K562 (cell line): ENCODE results near the gene VGLL1. TPM values are rescaled to one million over a fixed set of nuclear protein-coding genes. Genes with fewer than 3 reads are reported as not detected.

ENCODE experiments used
- ATAC-seq: fragments of 200-7000 bp; cut with Tn5 transposase; 3 replicates; pipeline ENCODE4 v1.9.1; 2020; ENCODE audit warnings: moderate library complexity
- BruUV-seq: library from RNA; stranded (reverse); fragments of 400-500 nt; replicated peaks from 2 replicates; lab custom pipeline; 2021; lab: Mats Ljungman, UMichigan
- CTCF ChIA-PET: fragments of 300-600 bp; formaldehyde crosslinking; extraction: SDS; loops from one replicate; lab custom pipeline; 2021; ENCODE audit warnings: low intra/inter-chr PET ratio; lab: Yijun Ruan, JAX
- POLR2A ChIA-PET: fragments of 300-600, 350-650 bp; sonication (Branson Sonifier 250); formaldehyde crosslinking; extraction: SDS; loops from one replicate; lab custom pipeline; 2021; ENCODE audit warnings: antibody characterized with exemption, inconsistent platforms; lab: Yijun Ruan, JAX
- DNase-seq, 4 experiments: peaks; one replicate each; pipeline versions ENCODE4 v3.0.0 to v3.0.0-alpha.2; 2011 to 2018; ENCODE audit warnings: low spot score in 3 of 4, mixed read lengths in 3 of 4; ENCODE audit errors: extremely low read depth in 1 of 4
- FAIRE-seq: peaks from 2 replicates; lab custom pipeline; 2011; peaks lifted over from hg19 to GRCh38; lab: Jason Lieb, UNC
- H2AFZ ChIP-seq: 2 replicates; pipeline ENCODE4 v1.6.0; 2011; ENCODE audit warnings: low read depth, low read length, control low read depth, inconsistent platforms
- H3K27ac ChIP-seq: fragments of 200-600 bp; 3 replicates; pipeline ENCODE4 v1.8.0; 2011; ENCODE audit warnings: low read depth, mild to moderate bottlenecking, control low read depth, inconsistent platforms, low read length, moderate library complexity, mixed read lengths; ENCODE audit errors: extremely low read depth
- H3K27me3 ChIP-seq, 2 experiments: fragments of 300-600 bp in 1 of 2; 2 replicates in 1 of 2; 3 replicates in 1 of 2; pipeline versions ENCODE4 v1.6.0 to v1.8.0; 2011; ENCODE audit warnings: inconsistent platforms in 2 of 2, low read length in 2 of 2, mild to moderate bottlenecking in 1 of 2, mixed read lengths in 1 of 2, moderate library complexity in 1 of 2; ENCODE audit not compliant: control insufficient read depth in 2 of 2, insufficient read depth in 2 of 2
- H3K36me3 ChIP-seq: fragments of 300-600 bp; 3 replicates; pipeline ENCODE4 v1.8.0; 2011; ENCODE audit warnings: mild to moderate bottlenecking, low read length, inconsistent platforms; ENCODE audit not compliant: control insufficient read depth, insufficient read depth
- H3K4me1 ChIP-seq, 2 experiments: fragments of 200-600 bp in 1 of 2; replicated peaks in 1 of 2; 2 replicates in 1 of 2; 3 replicates in 1 of 2; pipeline versions ENCODE4 v1.5.1 to v1.8.0; 2011; ENCODE audit warnings: inconsistent platforms in 2 of 2, low read length in 2 of 2, mild to moderate bottlenecking in 1 of 2, mixed read lengths in 1 of 2, moderate library complexity in 1 of 2; ENCODE audit not compliant: control insufficient read depth in 2 of 2, insufficient read depth in 2 of 2
- H3K4me2 ChIP-seq: 2 replicates; pipeline ENCODE4 v1.6.1; 2011; ENCODE audit warnings: low read length, control low read depth, inconsistent platforms, mixed read lengths; ENCODE audit not compliant: insufficient read depth
- H3K4me3 ChIP-seq: fragments of 200-600 bp; sonication (generic), shearing (Covaris generic); 2 replicates; pipeline ENCODE4 v1.5.1; 2016; ENCODE audit warnings: control low read depth, inconsistent platforms
- H3K79me2 ChIP-seq: fragments of 200-600 bp; 3 replicates; pipeline ENCODE4 v1.8.0; 2011; ENCODE audit warnings: low read length, inconsistent platforms; ENCODE audit not compliant: control insufficient read depth, insufficient read depth
- H3K9ac ChIP-seq, 2 experiments: 2 replicates each; pipeline versions ENCODE4 v1.6.0 to v1.6.1; 2011; ENCODE audit warnings: low read depth in 2 of 2, low read length in 2 of 2, control low read depth in 1 of 2, inconsistent platforms in 1 of 2, mild to moderate bottlenecking in 1 of 2, mixed read lengths in 1 of 2; ENCODE audit not compliant: insufficient read depth in 1 of 2
- H3K9me1 ChIP-seq: one replicate; pipeline ENCODE4 v1.6.0; 2011; ENCODE audit warnings: inconsistent platforms, mild to moderate bottlenecking, low read length, moderate library complexity; ENCODE audit not compliant: control insufficient read depth, insufficient read depth
- H3K9me3 ChIP-seq: replicated peaks from 2 replicates; pipeline ENCODE4 v1.5.1; 2011; ENCODE audit warnings: low read depth, low read length, inconsistent platforms; ENCODE audit not compliant: control insufficient read depth, insufficient read depth
- H4K20me1 ChIP-seq: replicated peaks from 2 replicates; pipeline ENCODE4 v1.6.1; 2011; ENCODE audit warnings: low read length, inconsistent platforms, mixed read lengths; ENCODE audit not compliant: control insufficient read depth, insufficient read depth
- BMI1 ChIP-seq: fragments of 150-350 bp; IDR thresholded peaks from 2 replicates; pipeline ENCODE4 v1.6.1; 2014; ENCODE audit warnings: low read length
- CBX2 ChIP-seq: fragments of 200-600 bp; sonication (generic); IDR thresholded peaks from one replicate; pipeline ENCODE4 v1.6.1; 2012; ENCODE audit warnings: mild to moderate bottlenecking, low read length, inconsistent platforms; ENCODE audit not compliant: insufficient read depth, poor library complexity, severe bottlenecking
- POLR3A ChIP-seq: IDR thresholded peaks from 2 replicates; pipeline ENCODE4 v1.6.1; 2011; ENCODE audit warnings: borderline replicate concordance, mild to moderate bottlenecking, moderate library complexity; ENCODE audit not compliant: insufficient read length, insufficient read depth; ENCODE audit errors: extremely low read depth
- SNAPC5 ChIP-seq: fragments of 250-450 bp; sonication (Bioruptor Pico); IDR thresholded peaks from 2 replicates; pipeline ENCODE4 v1.8.0; 2021; ENCODE audit warnings: moderate library complexity, mild to moderate bottlenecking, inconsistent platforms
- ZKSCAN8 ChIP-seq: fragments of 200-800 bp; sonication (Bioruptor generic); IDR thresholded peaks from 2 replicates; pipeline ENCODE4 v1.6.1; 2016; ENCODE audit warnings: missing genetic modification characterization, missing compliant biosample characterization
- WGBS: fragments of 100-300 bp; shearing (Covaris generic); methylation state at CpG from one replicate; pipeline ENCODE4 v1.1.6; 2016; ENCODE audit warnings: low coverage, mixed read lengths; ENCODE audit not compliant: insufficient coverage; ENCODE audit errors: missing lambda C conversion rate; 5-methylcytosine and 5-hydroxymethylcytosine counted together
- in situ Hi-C: fragments of 300-500 bp; cut with MboI; formaldehyde crosslinking; loops from 4 replicates; pipeline ENCODE4 v1.15.0; 2018; ENCODE audit warnings: inconsistent platforms, mixed read lengths
- intact Hi-C: fragments of 100-400 bp; cut with micrococcal nuclease; formaldehyde crosslinking; loops from 2 replicates; pipeline ENCODE4 v1.14.2; 2022
- polyA plus RNA-seq, 8 experiments: library from polyadenylated mRNA; depleted of rRNA in 4 of 8; stranded (reverse) in 5 of 8; unstranded in 3 of 8; fragments of >200 nt; fragmentation: Nextera tagmentation in 2 of 8; fragmentation: Illumina TruSeq in 1 of 8; extraction: Ambion mirVana in 2 of 8; extraction: Trizol in 1 of 8; gene quantifications; 2 replicates each; pipeline versions ENCODE4 v1.2.1 to v1.2.3, GENCODE V29; 2011 to 2014; ENCODE audit warnings: inconsistent platforms in 1 of 8, missing spikeins in 1 of 8
- total RNA-seq, 7 experiments: library from RNA; depleted of rRNA in 6 of 7; stranded (reverse); fragments of >200 nt in 6 of 7; fragmentation: Illumina TruSeq in 2 of 7; extraction: Trizol in 2 of 7; gene quantifications; 2 replicates each; pipeline versions ENCODE4 v1.2.1 to v1.2.3, GENCODE V29; 2011 to 2021; ENCODE audit warnings: low replicate concordance in 1 of 7

VGLL1 gene
- total and polyA plus RNA-seq, 9 of the 15 experiments (the other 6 are each of a cell fraction or from before 2014, with no cell fraction given): not detected

GRCh38 chrX:136491832-136492231 is 40.2 kb upstream of the VGLL1 start:
- H4K20me1 ChIP-seq: no peaks in the 10 kb centered on the region; the same call in 1 of the 2 replicates
- H3K4me3 ChIP-seq: no peak overlapping the region
- no peak overlapping the region for H3K4me2 ChIP-seq
- no peak for FAIRE-seq
- WGBS: 3% methylated on average over 5 of the region's 6 CpGs
- peaks cover 5 to 7% of the 10 kb centered on the region in 2 experiments; a peak in 4 of 5 replicates for H3K27me3 ChIP-seq
- H3K4me1 ChIP-seq: no peaks in the 10 kb centered on the region
- H2AFZ ChIP-seq: no peak overlapping the region
- ChIA-PET POLR2A (interaction anchor here (0.6 kb wide), 1 partner anchor 235 kb away, joined by 3 read pairs; no protein-coding TSS in a partner anchor), CTCF (no interaction called here)
- no peak overlapping the region for H3K27ac ChIP-seq
- no TSS peak for BruUV-seq
- no peaks in the 10 kb centered on the region for H3K79me2 ChIP-seq
- TF ChIP-seq SNAPC5: no peak
- ATAC-seq: no peak
- DNase-seq: no peak
- H3K9ac ChIP-seq: no peak overlapping the region
- no peaks in the 10 kb centered on the region for H3K36me3 ChIP-seq
- in situ Hi-C loops (no loop called here), intact Hi-C loops (loop anchor here (10.0 kb wide), 2 partner anchors 217 to 327 kb away; no protein-coding TSS in a partner anchor)
- H3K9me3 ChIP-seq: no peaks in the 10 kb centered on the region
- H3K9me1 ChIP-seq: no peaks in the 10 kb centered on the region

GRCh38 chrX:136493011-136493410 is 39.0 kb upstream of the VGLL1 start:
- no peaks in the 10 kb centered on the region for H3K36me3 ChIP-seq
- H3K4me1 ChIP-seq: no peaks in the 10 kb centered on the region
- H3K9me3 ChIP-seq: no peaks in the 10 kb centered on the region
- no peak overlapping the region for H3K27ac ChIP-seq
- intact Hi-C loops (loop anchor here (10.0 kb wide), 2 partner anchors 218 to 328 kb away; no protein-coding TSS in a partner anchor), in situ Hi-C loops (no loop called here)
- no peaks in the 10 kb centered on the region for H3K9me1 ChIP-seq
- H3K4me3 ChIP-seq: no peak overlapping the region
- ChIA-PET CTCF (no interaction called here), POLR2A (no interaction called here)
- peaks cover 5 to 7% of the 10 kb centered on the region in 2 experiments; a peak in 4 of 5 replicates for H3K27me3 ChIP-seq
- H3K9ac ChIP-seq: no peak overlapping the region
- peaks cover 6% of the 10 kb centered on the region for H3K79me2 ChIP-seq
- H2AFZ ChIP-seq: no peak overlapping the region
- TF ChIP-seq POLR3A: no peak
- 0 out of 2 replicates have a peak, but pooled peaks have one; percentile 42 for TF ChIP-seq BMI1
- TF ChIP-seq ZKSCAN8 (CRISPR knock-in tag): no peak
- peak; percentile 58 for TF ChIP-seq CBX2
- H4K20me1 ChIP-seq: no peaks in the 10 kb centered on the region; the same call in 1 of the 2 replicates
- BruUV-seq: no TSS peak
- no peak for DNase-seq
- no peak for FAIRE-seq
- H3K4me2 ChIP-seq: no peak overlapping the region
- 0% methylated on average over 1 of the region's 1 CpG for WGBS
- ATAC-seq: no peak
